ENCODE data around the gene ELMO1. TPM values are rescaled to one million over a fixed set of nuclear protein-coding genes. Genes with fewer than 3 reads are reported as not detected.

ELMO1 gene
- total and polyA plus RNA-seq, 2 of the 13 experiments (the other 11 are each of a cell fraction or from before 2014, with no cell fraction given): 0.11 to 0.17 TPM

DNA sequence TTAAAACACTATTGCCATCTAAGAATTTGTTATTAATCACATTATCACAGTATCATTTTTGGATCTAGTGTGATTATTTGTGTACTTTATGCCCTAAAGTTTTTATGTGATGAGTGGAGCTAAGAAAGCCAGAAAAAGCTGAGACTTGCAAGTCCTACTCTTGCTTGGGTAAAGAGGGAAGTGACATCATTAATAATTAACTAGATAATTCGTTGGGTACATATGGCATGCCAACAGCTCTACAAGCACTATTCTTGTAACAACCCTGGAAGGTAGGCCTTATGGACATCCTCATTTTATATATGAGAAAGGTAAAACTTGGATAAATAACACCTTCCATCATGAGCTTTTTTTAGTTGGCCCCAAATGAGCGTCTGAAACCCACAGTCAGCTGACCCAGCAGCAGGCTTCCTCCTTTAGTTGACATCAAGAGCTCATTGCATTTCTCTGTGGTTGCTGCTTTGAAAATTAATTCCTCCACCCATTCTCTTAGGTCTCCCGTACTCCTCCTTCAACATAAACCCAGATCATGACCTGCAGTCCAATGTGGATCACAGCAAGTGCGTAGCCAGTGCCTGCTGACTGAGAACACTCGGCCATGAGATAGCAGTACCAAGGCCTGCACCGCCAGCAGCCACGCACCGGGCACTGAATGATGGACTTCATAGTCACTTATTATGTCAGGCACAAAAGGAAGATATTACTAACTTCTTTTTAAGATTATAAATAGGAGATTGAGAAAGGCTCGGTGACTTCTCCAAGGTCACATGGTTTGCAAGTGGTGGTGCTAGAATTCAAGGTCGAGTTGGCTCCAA, 432.4 kb downstream of the ELMO1 start (continued):
- TF ChIP-seq FIP1L1 (IDR thresholded peaks at IDR 0.05; ENCODE audit: borderline replicate concordance, insufficient read depth, low read depth, low read length): no peak
- TF ChIP-seq ZIK1 (CRISPR knock-in tag; IDR thresholded peaks at IDR 0.05; ENCODE audit: borderline replicate concordance, low read depth): no peak
- TF ChIP-seq ZNF816 (CRISPR knock-in tag; IDR thresholded peaks at IDR 0.05; ENCODE audit: borderline replicate concordance): no peak
- TF ChIP-seq ATF7 (IDR thresholded peaks at IDR 0.05): no peak
- no peak for TF ChIP-seq ATF7 (CRISPR knock-in tag; IDR thresholded peaks at IDR 0.05)
- TF ChIP-seq MAFF (IDR thresholded peaks at IDR 0.05; ENCODE audit: low read depth, low read length): no peak
- peak; percentile 28; the same call in 1 of the 2 replicates for TF ChIP-seq BCL6 (CRISPR knock-in tag; IDR thresholded peaks at IDR 0.05)
- TF ChIP-seq TBP (CRISPR knock-in tag; IDR thresholded peaks at IDR 0.05): no peak
- 0 out of 2 replicates have a peak, but pooled peaks have one; percentile 34 for TF ChIP-seq POGZ (CRISPR knock-in tag; IDR thresholded peaks at IDR 0.05)
- TF ChIP-seq, protein P1, sequence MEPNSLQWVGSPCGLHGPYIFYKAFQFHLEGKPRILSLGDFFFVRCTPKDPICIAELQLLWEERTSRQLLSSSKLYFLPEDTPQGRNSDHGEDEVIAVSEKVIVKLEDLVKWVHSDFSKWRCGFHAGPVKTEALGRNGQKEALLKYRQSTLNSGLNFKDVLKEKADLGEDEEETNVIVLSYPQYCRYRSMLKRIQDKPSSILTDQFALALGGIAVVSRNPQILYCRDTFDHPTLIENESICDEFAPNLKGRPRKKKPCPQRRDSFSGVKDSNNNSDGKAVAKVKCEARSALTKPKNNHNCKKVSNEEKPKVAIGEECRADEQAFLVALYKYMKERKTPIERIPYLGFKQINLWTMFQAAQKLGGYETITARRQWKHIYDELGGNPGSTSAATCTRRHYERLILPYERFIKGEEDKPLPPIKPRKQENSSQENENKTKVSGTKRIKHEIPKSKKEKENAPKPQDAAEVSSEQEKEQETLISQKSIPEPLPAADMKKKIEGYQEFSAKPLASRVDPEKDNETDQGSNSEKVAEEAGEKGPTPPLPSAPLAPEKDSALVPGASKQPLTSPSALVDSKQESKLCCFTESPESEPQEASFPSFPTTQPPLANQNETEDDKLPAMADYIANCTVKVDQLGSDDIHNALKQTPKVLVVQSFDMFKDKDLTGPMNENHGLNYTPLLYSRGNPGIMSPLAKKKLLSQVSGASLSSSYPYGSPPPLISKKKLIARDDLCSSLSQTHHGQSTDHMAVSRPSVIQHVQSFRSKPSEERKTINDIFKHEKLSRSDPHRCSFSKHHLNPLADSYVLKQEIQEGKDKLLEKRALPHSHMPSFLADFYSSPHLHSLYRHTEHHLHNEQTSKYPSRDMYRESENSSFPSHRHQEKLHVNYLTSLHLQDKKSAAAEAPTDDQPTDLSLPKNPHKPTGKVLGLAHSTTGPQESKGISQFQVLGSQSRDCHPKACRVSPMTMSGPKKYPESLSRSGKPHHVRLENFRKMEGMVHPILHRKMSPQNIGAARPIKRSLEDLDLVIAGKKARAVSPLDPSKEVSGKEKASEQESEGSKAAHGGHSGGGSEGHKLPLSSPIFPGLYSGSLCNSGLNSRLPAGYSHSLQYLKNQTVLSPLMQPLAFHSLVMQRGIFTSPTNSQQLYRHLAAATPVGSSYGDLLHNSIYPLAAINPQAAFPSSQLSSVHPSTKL (CRISPR knock-in tag; IDR thresholded peaks at IDR 0.05): peak; percentile 31; the same call in 1 of the 2 replicates
- no peak for TF ChIP-seq SETDB1 (CRISPR knock-in tag; IDR thresholded peaks at IDR 0.05; ENCODE audit: borderline replicate concordance)
- TF ChIP-seq HNF1B (CRISPR knock-in tag; IDR thresholded peaks at IDR 0.05): no peak
- TF ChIP-seq ZBTB38 (CRISPR knock-in tag; IDR thresholded peaks at IDR 0.05): no peak
- 0 out of 2 replicates have a peak, but pooled peaks have one; percentile 16 for TF ChIP-seq ZNF609 (CRISPR knock-in tag; IDR thresholded peaks at IDR 0.05; ENCODE audit: borderline replicate concordance)
- peak; percentile 84 for TF ChIP-seq FOXA3 (CRISPR knock-in tag; IDR thresholded peaks at IDR 0.05)
- TF ChIP-seq SATB2 (CRISPR knock-in tag; IDR thresholded peaks at IDR 0.05): no peak
- peak; percentile 37; the same call in 1 of the 2 replicates for TF ChIP-seq ZNF580 (CRISPR knock-in tag; IDR thresholded peaks at IDR 0.05; ENCODE audit: borderline replicate concordance, low read depth)
- peak; percentile 32; the same call in 1 of the 2 replicates for TF ChIP-seq NCOR1 (IDR thresholded peaks at IDR 0.05; ENCODE audit: borderline replicate concordance, low read length)
- peak; percentile 11; the same call in 1 of the 2 replicates for TF ChIP-seq ZFY (CRISPR knock-in tag; IDR thresholded peaks at IDR 0.05)

All from HepG2 (cell line).